ENCODE data around the gene CANT1. TPM values are rescaled to one million over a fixed set of nuclear protein-coding genes. Genes with fewer than 3 reads are reported as not detected.

The CANT1 gene
- total RNA-seq, 3 donors from 2014 or later (not counting 1 experiment from before 2014, with no cell fraction given): 40.0 to 58.8 (median 53.4) TPM

DNA sequence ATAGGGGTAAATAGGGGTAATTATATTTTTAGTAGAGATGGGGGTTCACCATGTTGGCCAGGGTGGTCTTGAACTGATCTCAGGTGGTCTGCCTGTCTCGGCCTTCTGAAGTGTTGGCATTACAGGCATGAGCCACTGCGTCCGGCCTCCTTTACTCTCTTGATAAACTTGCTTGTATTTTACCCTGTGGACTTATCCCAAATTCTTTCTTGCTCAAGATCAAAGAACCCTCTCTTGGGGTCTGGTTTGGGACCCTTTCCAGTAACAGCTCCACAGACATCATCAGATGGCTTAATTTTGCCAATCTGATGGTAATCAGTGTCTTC, 8.8 kb upstream of the CANT1 start:
- H3K4me3 ChIP-seq (ENCODE audit: low read length): no peak overlapping the region
- no peak overlapping the region for H3K4me3 Mint-ChIP-seq
- H3K27ac Mint-ChIP-seq: no peak overlapping the region
- H3K4me1 Mint-ChIP-seq: no peaks in the 10 kb centered on the region
- no peaks in the 10 kb centered on the region for H3K36me3 Mint-ChIP-seq
- H3K27me3 ChIP-seq (ENCODE audit: control insufficient read depth, insufficient read depth, low read length): no peaks in the 10 kb centered on the region
- DNase-seq (no peak), ATAC-seq (no peak)
- intact Hi-C loops (cut with micrococcal nuclease): no loop called here
- H3K27me3 Mint-ChIP-seq (ENCODE audit: low read depth in 2 of 2): peaks cover 9 to 26% of the 10 kb centered on the region in 2 donors
- no peak overlapping the region for H3K27ac ChIP-seq (ENCODE audit: low read length)
- H3K9me3 ChIP-seq (ENCODE audit: control insufficient read depth, insufficient read depth, low read length): no peaks in the 10 kb centered on the region
- WGBS (ENCODE audit: insufficient coverage): 97% methylated on average over 3 of the region's 3 CpGs
- H3K9me3 Mint-ChIP-seq: no peaks in the 10 kb centered on the region
- H3K36me3 ChIP-seq (ENCODE audit: control insufficient read depth, insufficient read depth, low read length): no peaks in the 10 kb centered on the region
- no peaks in the 10 kb centered on the region for H3K4me1 ChIP-seq (ENCODE audit: control insufficient read depth, insufficient read depth, low read length)
- TF ChIP-seq, protein P1, sequence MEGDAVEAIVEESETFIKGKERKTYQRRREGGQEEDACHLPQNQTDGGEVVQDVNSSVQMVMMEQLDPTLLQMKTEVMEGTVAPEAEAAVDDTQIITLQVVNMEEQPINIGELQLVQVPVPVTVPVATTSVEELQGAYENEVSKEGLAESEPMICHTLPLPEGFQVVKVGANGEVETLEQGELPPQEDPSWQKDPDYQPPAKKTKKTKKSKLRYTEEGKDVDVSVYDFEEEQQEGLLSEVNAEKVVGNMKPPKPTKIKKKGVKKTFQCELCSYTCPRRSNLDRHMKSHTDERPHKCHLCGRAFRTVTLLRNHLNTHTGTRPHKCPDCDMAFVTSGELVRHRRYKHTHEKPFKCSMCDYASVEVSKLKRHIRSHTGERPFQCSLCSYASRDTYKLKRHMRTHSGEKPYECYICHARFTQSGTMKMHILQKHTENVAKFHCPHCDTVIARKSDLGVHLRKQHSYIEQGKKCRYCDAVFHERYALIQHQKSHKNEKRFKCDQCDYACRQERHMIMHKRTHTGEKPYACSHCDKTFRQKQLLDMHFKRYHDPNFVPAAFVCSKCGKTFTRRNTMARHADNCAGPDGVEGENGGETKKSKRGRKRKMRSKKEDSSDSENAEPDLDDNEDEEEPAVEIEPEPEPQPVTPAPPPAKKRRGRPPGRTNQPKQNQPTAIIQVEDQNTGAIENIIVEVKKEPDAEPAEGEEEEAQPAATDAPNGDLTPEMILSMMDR (IDR thresholded peaks at IDR 0.05): no peak

DNA sequence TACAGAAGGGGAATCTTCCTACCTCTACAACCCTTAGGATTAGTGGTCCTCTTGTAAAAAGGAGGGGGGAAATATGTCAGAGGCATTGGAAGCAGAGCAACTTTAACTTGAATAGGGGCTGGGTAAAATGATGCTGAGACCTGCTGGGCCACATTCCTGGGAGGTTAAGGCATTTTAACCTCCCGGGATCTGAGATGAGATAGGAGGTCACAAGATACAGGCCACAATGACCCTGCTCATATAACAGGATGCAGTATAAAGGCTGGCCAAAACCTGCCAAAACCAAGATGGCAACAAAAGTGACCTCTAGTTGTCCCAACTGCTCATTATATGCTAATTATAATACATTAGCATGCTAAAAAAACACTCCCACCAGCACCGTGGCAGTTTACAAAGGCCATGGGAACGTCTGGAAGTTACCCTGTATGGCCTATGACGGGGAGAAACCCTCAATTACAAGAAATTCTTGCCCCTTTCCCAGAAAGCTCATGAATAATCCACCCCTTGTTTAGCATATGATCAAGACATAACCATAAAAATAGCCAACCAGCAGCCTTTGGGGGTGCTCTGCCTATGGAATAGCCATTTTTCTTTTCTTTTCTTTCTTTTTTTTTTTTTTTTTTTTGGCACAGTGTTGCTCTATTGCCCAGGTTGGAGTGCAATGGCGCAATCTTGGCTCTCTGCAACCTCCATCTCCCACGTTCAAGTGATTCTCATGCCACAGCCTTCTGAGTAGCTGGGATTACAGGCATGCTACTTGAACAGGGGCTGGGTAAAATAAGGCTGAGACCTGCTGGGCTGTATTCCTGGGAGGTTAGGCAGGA, 8.2 kb upstream of the CANT1 start:
- 85% methylated on average over 6 of the region's 6 CpGs for WGBS (ENCODE audit: insufficient coverage)
- ATAC-seq: no peak
- no peak overlapping the region for H3K4me3 ChIP-seq (ENCODE audit: low read length)
- Mint-ChIP-seq H3K4me1 (no peaks in the 10 kb centered on the region), H3K4me3 (no peak overlapping the region), H3K27ac (no peak overlapping the region), H3K36me3 (no peaks in the 10 kb centered on the region), H3K9me3 (no peaks in the 10 kb centered on the region), H3K27me3 (ENCODE audit: low read depth in 2 of 2) (peaks cover 10 to 23% of the 10 kb centered on the region in 2 donors)
- no peaks in the 10 kb centered on the region for H3K9me3 ChIP-seq (ENCODE audit: control insufficient read depth, insufficient read depth, low read length)
- no peak for DNase-seq
- intact Hi-C loops (cut with micrococcal nuclease): no loop called here
- no peaks in the 10 kb centered on the region for H3K27me3 ChIP-seq (ENCODE audit: control insufficient read depth, insufficient read depth, low read length)
- no peak overlapping the region for H3K27ac ChIP-seq (ENCODE audit: low read length)
- H3K36me3 ChIP-seq (ENCODE audit: control insufficient read depth, insufficient read depth, low read length): no peaks in the 10 kb centered on the region
- no peaks in the 10 kb centered on the region for H3K4me1 ChIP-seq (ENCODE audit: control insufficient read depth, insufficient read depth, low read length)
- TF ChIP-seq, protein P1 (IDR thresholded peaks at IDR 0.05): no peak

DNA sequence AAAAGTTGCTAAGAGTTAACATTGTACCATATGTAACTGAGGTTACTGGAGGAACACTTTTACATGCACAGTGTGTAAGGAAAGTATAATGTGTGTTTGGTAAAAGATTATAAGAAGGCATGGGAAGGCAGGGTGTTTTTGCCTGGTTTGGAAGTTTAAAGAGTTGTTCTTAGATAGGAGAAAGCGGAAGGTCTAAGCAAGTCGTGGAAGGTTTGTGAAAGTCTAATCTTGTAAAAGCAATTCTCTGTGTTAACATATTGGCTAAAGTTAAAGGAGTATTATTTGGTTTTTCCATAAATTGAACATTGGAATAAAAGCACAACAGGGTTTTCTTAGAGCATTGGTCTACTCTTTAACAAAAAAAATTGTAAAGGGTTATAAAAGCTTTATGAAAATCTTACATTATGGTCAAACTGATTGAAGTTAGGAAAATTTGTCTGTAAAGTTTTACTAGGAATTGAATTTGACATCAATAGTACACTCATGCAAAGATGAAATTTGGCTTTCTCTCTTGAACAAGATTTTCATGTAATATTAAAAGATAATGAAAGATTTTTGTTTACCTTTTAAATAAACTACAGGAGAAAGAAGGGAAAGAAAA, 4.7 kb upstream of the CANT1 start:
- H3K27ac ChIP-seq (ENCODE audit: low read length): no peak overlapping the region
- no peak for DNase-seq
- Mint-ChIP-seq H3K4me3 (no peak overlapping the region), H3K27me3 (ENCODE audit: low read depth in 2 of 2) (peaks cover 9 to 12% of the 10 kb centered on the region in 2 donors), H3K4me1 (peaks cover 0 to 5% of the 10 kb centered on the region in 2 donors), H3K36me3 (no peaks in the 10 kb centered on the region), H3K27ac (no peak overlapping the region), H3K9me3 (no peaks in the 10 kb centered on the region)
- H3K4me1 ChIP-seq (ENCODE audit: control insufficient read depth, insufficient read depth, low read length): peaks cover 7% of the 10 kb centered on the region
- intact Hi-C loops (cut with micrococcal nuclease): no loop called here
- no peak overlapping the region for H3K4me3 ChIP-seq (ENCODE audit: low read length)
- WGBS (ENCODE audit: insufficient coverage): 91% methylated on average over 2 of the region's 2 CpGs
- no peaks in the 10 kb centered on the region for H3K27me3 ChIP-seq (ENCODE audit: control insufficient read depth, insufficient read depth, low read length)
- H3K36me3 ChIP-seq (ENCODE audit: control insufficient read depth, insufficient read depth, low read length): no peaks in the 10 kb centered on the region
- H3K9me3 ChIP-seq (ENCODE audit: control insufficient read depth, insufficient read depth, low read length): no peaks in the 10 kb centered on the region
- TF ChIP-seq, protein P1 (IDR thresholded peaks at IDR 0.05): no peak
- ATAC-seq: no peak
